Umbilical cord (tissue), 2 donors: ENCODE measurements around the gene MFN2. TPM values are rescaled to one million over a fixed set of nuclear protein-coding genes. Genes with fewer than 3 reads are reported as not detected.

Experiments
- DNase-seq: peaks from one replicate; pipeline ENCODE4 v3.0.0-alpha.2; 2015; ENCODE audit warnings: low spot score
- total RNA-seq: library from RNA; depleted of rRNA; stranded (reverse); fragments of >200 nt; gene quantifications from one replicate; pipeline ENCODE4 v1.2.3, GENCODE V29; 2014; ENCODE audit warnings: low replicate concordance; ENCODE audit not compliant: insufficient read depth

MFN2 gene
- total RNA-seq, 1 donor from 2014 or later: 25.5 TPM

GRCh38 chr1:12049616-12050015 is 69.4 kb downstream of the MFN2 start:
- DNase-seq: no peak

GRCh38 chr1:12051361-12051760 is 71.1 kb downstream of the MFN2 start:
- DNase-seq: no peak

- peak; percentile 94 for DNase-seq
Observed at GRCh38 chr1:12052008-12052573, 71.8 kb downstream of the MFN2 start.

GRCh38 chr1:12052997-12053686 is 72.9 kb downstream of the MFN2 start:
- DNase-seq: peak; percentile 58

- peak; percentile 82 for DNase-seq
Observed at GRCh38 chr1:12053752-12054548, 73.7 kb downstream of the MFN2 start.

GRCh38 chr1:12055259-12055658 is 75.0 kb downstream of the MFN2 start:
- no peak for DNase-seq

- DNase-seq: no peak
Observed at GRCh38 chr1:12056331-12056841, 76.1 kb downstream of the MFN2 start.

- no peak for DNase-seq
Observed at GRCh38 chr1:12057382-12057781, 77.1 kb downstream of the MFN2 start.

GRCh38 chr1:12057940-12058687 is 77.9 kb downstream of the MFN2 start:
- DNase-seq: no peak

GRCh38 chr1:12059226-12059625 is 79.0 kb downstream of the MFN2 start:
- DNase-seq: no peak

GRCh38 chr1:12059722-12060464 is 79.6 kb downstream of the MFN2 start:
- DNase-seq: no peak

- DNase-seq: no peak
Observed at GRCh38 chr1:12060500-12060899, 80.3 kb downstream of the MFN2 start.

Other genes with a start within 250 kb of the MFN2 start
- 43.3 TPM for gene AGTRAP, start 244.3 kb upstream of the MFN2 start, total RNA-seq
- gene C1orf167, start 218.3 kb upstream of the MFN2 start, total RNA-seq: 2.6 TPM
- gene MTHFR, start 174.5 kb upstream of the MFN2 start, total RNA-seq: 17.1 TPM
- gene CLCN6, start 174.3 kb upstream of the MFN2 start, total RNA-seq: 7.9 TPM
- not detected for gene NPPA, start 132.7 kb upstream of the MFN2 start, total RNA-seq
- gene NPPB, start 121.5 kb upstream of the MFN2 start, total RNA-seq: not detected
- gene KIAA2013, start 54.0 kb upstream of the MFN2 start, total RNA-seq: 44.3 TPM
- gene PLOD1, start 45.7 kb upstream of the MFN2 start, total RNA-seq: 238 TPM
- 14.0 TPM for gene MIIP, start 39.1 kb downstream of the MFN2 start, total RNA-seq
- gene TNFRSF8, start 82.9 kb downstream of the MFN2 start, total RNA-seq: 0.24 TPM
- 14.0 TPM for gene TNFRSF1B, start 186.5 kb downstream of the MFN2 start, total RNA-seq
- gene VPS13D, start 249.6 kb downstream of the MFN2 start, total RNA-seq: 31.3 TPM